ENCODE data around the gene LTBP2.

Gene LTBP2

GRCh38 chr14:74587363-74587707 lies 24.7 kb downstream of the LTBP2 start:
- no peak for DNase-seq

- no peak for DNase-seq
These were observed 25.2 kb downstream of the LTBP2 start for GRCh38 chr14:74586681-74587362.

DNA sequence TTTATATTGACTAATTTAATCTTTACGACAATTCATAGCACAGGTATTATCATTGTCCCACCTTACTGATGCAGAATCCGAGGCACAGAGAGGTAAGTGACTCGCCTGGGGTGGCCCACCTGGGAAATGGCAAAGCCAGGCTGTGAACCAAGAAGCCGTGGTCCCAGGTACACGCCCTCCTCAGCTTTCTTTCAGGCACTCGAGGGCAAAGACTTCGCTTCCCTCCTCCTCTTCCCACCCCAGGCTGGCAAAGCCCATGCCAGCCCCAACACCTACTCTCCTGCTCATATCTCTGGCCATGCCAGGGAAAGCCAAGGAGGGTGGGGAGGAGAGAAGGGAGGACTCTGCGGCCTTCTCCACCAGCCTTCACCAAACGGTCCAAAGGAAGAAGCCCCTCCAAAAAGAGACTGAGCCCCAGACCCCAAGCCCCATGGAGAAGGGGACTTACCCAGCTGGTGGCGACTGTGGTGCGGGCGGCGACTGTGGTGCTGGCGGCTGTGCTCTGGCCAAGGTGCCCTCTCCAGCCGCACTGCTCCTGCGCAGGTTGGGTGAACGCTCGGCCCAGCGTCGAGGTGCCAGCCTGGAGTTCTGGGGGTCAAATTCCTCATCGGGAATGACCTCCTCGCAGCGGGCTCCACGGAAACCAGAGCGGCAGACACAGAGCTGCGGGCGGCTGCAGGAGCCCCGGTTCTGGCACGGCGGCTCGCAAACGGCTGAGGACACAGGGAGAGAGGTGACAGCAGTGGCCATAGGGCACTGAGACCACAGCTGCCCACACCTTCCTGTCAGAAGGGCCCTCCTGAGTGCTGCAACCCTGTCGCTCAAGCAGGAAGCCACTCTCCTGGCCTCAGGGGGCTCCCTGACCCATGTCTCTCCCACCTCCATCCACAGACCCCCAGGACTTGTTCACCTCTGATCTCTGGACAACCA lies 26.4 kb downstream of the LTBP2 start:
- DNase-seq, result no peak

DNA sequence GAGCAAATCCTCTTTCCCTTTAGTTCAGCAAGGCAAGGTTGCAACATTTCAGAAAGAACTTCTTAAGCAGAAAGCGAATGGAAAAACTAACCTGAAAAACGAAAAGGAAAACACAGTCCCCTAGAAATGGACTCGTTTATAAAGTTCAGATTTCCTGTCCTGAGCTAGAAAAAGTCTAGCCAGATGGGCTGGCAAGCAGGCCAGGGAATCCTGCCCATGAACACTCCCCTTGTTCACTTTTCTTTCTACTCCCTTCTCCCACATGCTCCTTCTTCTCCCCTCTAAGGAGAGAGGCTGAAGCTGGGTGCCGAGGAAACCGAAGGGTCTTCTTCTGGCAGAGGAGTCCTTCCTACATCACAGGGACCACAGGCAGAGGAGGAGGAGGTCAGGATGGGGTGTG lies 27.1 kb downstream of the LTBP2 start:
- no peak for DNase-seq

DNA sequence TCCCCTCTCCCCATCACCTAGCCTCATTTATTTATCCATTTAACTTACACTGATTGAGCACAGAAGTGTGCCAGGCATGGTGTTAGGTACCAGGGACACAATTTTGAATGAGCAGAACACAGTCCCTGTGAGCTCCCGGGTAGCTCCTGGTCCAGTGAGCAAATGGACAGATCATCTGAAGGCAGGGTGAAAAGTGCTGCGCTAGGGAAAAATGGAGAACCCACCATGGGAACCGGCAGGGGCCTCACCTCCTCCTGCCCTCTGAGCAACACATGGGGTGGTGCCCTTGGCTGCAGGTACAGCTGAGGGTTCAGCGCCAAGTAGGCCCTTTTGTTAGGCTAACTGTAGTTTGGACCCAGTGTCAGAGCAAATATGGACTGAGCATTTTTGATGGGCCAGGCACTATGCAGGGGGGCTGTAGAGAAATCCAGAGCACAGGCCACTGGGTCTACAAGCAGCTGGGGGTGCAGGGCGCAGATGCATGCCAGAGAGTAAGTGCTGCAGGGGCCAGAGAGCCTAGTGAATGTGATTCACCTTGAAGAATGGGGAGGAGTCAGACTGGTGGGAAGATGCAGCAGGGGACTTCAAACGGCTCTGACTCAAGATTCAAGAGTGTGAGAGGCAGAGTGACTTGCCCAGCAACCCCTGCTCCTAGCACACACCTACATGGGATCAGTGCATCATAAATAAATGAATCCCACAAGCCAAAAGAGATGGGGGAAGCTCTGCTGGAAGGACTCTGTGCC lies 28.2 kb downstream of the LTBP2 start:
- DNase-seq, result no peak

DNA sequence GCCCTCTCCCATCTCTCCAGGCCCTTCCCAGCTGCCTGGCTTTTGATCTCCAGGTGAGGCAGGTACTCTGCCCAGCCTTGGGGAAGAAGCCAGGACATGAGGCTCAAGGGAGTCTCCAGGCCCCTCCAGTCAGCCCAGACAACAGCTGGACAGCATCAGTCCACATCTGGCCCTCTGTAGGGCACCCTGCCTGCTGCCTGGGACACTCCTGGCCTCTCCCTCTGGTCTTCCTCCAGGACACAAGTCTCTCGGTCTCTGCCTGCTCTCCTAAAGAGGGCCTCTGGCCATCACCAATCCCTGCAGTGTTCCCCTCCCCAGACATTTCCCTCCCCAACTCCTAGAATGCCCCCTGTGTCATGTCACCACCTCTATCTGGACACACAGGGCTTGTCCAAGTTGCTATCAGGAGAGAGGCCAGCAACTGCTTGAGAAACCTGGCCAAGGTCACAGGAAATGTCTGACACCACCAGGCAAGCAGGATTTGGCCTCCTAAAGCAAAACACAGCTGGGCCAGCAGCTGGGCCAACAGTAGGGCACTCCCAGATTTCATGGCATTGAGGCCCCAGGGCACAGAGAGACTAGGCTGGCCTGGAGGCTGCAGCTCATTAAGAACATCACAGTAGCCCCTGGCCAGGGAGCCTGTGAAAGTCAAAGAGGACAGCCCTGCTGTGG lies 29.0 kb downstream of the LTBP2 start:
- DNase-seq, result no peak

DNA sequence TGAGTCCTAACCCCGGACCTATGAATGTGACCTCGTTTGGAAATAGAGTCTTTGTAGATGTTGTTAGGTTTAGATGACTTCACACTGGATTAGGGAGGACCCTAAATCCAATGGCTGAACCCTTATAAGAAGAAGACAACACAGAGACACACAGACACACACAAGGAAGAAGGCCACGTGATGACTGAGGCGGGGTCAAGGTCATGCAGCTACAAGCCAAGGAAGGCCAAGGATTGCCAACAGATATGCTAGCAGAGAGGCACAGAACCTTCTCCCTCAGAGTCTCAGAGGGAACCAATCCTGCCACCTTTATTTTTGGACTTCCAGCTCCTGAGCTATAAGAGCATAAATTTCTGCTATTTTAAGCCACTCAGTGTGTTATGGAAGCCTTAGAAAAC lies 31.8 kb downstream of the LTBP2 start:
- DNase-seq, result no peak

DNA sequence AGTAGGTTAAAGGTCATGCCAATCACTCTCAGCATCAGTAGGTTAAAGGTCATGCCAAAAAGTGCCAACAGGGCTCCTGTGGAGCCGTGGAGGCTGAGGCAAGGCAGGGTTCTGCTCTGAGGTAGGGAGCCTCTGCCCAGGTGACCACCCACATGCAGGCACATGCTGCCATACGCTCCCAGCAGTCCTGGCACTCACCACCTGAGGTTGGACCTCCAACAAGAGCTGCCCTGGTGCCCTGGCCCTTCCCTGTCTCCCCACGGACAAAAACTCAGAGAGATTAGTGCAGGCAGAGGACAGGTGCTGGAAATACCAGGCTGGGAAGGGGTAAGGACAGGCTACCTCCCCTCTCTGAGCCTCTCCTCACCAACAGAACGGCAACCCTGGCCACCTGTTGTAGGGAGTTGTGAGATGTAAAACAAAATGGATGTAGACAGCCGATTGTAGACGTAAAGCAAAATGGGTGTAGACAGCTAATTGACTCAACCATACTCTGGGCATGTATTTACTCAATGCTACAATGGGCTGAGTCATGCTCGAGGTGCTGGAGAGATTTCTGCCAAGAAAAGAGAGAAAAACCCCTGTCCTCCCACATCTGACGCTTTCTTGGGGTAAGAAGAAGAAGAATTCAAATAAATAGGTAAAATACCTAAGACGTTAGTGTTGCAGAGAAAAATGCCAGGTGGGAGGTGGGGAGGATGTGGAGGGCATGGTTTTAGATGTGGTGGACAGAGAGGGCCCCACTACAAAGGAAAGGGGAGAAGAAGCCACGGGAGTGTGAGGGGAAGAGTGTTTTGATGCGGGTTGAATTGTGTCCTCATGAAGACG lies 32.4 kb downstream of the LTBP2 start:
- DNase-seq, result no peak

GRCh38 chr14:74578479-74578878 lies 33.6 kb downstream of the LTBP2 start:
- DNase-seq, result no peak

- DNase-seq, result no peak
These were observed 34.1 kb downstream of the LTBP2 start for GRCh38 chr14:74577948-74578275.

DNA sequence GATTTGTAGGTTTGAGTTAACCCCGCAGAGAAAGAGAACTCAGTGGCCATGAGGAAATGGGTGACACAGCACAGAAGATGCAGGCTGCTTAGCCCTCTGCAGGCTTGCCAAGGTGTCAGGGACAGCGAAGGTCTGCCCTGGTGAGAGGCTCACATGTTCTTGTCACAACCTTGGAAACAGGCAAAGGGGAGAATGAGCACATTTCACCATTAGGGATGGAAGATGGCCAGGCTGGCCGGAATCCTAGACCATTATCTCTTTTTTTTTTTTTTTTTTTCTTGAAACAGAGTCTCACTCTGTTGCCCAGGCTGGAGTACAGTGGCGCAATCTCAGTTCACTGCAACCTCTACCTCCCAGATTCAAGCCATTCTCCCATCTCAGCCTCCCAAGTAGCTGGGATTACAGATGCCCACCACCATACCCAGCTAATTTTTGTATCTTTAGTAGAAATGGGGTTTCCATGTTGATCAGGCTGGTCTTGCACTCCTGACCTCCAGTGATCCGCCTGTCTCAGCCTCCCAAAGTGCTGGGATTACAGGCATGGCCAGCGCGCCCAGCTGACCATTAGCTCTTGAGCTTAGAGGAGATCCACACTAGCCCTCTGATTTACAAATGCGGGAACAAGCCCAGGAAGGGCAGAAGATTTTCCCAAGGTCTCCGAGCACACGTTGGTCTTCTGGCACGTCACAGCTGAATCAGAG lies 34.6 kb downstream of the LTBP2 start:
- no peak for DNase-seq

GRCh38 chr14:74575936-74576335 lies 36.1 kb downstream of the LTBP2 start:
- DNase-seq, result no peak

DNA sequence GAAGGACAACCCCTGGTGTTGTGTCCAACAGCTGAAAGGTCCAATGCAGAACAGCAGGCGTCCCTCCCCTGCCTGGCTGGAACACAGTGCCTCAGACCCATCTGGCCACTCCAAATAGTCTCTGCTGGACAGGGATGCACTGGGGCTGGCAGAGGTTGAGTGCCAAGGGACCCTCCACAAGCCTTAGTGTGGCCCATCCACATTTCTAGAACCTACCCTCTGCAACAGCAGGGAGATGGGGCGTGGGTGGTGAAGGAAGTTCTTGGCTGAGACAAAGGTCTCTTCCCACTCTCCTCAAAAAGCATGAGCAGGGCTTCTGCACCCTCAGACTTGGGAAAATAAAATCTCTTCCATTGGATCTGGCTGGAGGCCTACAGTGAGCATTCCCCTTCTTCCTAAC lies 36.5 kb downstream of the LTBP2 start:
- no peak for DNase-seq

DNA sequence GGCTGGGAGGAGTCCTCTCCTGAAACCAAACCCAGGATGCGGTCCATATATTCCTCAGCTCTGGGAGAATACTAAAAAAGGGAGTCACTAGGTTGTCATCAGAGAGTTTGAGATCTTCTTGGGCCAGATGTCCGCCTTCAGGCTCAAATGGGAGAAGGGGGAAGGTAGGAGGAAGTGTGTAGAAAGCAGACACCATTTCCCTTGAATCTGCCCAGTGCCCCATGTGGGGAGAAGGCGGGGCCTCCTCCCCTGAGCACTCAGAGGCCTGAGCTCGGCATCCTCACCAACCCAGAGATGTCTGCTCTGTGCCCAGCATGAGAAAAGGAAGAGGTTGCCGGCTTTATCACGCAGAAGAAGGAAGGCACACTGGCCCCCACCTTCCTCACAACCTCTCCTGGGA lies 37.3 kb downstream of the LTBP2 start:
- no peak for DNase-seq

- DNase-seq, result peak; percentile 52
These were observed 38.0 kb downstream of the LTBP2 start for GRCh38 chr14:74574090-74574433.

GRCh38 chr14:74573421-74574089 lies 38.5 kb downstream of the LTBP2 start:
- DNase-seq, result no peak

- no peak for DNase-seq
These were observed 39.2 kb downstream of the LTBP2 start for GRCh38 chr14:74572726-74573301.

GRCh38 chr14:74571901-74572725 lies 39.9 kb downstream of the LTBP2 start:
- peak; percentile 5 for DNase-seq

- no peak for DNase-seq
These were observed 40.6 kb downstream of the LTBP2 start for GRCh38 chr14:74571441-74571841.

- DNase-seq, result no peak
These were observed 41.3 kb downstream of the LTBP2 start for GRCh38 chr14:74570696-74571095.

Measured in CD4-positive, alpha-beta T cell treated with Interleukin-17A for 1 hour (primary cell).